Spleen (tissue), 7 donors: Measurements from ENCODE around the gene RBMS1.

ENCODE experiments used
- POLR2AphosphoS5 ChIP-seq, 3 donors: sonication (generic); formaldehyde crosslinking; IDR thresholded peaks; one replicate each; pipeline ENCODE4 v1.5.1; 2017; ENCODE audit warnings: antibody characterized with exemption in 3 of 3
- TF ChIP-seq, protein P1 (sequence below), 11 experiments: fragments of 200-600 bp in 7 of 11; fragments of 450-650 bp in 4 of 11; sonication (generic) in 4 of 11; IDR thresholded peaks in 8 of 11; conservative IDR thresholded peaks in 3 of 11; 1 replicate in 7 of 11; 2 replicates in 4 of 11; pipeline versions ENCODE4 v1.4.0 to v1.8.0; 2016 to 2021; ENCODE audit warnings: antibody characterized with exemption in 11 of 11, inconsistent platforms in 4 of 11, mild to moderate bottlenecking in 1 of 11
- donor health status: DM: no; HTN: no; CAD: no; lungs with moderate emphysema.
- donor health status: DM: no; HTN: no; CAD: no.
- donor health status: DM: no; HTN: no; CAD: no.

GRCh38 chr2:160226367-160226766 lies 267.2 kb downstream of the RBMS1 start:
- TF ChIP-seq, protein P1, sequence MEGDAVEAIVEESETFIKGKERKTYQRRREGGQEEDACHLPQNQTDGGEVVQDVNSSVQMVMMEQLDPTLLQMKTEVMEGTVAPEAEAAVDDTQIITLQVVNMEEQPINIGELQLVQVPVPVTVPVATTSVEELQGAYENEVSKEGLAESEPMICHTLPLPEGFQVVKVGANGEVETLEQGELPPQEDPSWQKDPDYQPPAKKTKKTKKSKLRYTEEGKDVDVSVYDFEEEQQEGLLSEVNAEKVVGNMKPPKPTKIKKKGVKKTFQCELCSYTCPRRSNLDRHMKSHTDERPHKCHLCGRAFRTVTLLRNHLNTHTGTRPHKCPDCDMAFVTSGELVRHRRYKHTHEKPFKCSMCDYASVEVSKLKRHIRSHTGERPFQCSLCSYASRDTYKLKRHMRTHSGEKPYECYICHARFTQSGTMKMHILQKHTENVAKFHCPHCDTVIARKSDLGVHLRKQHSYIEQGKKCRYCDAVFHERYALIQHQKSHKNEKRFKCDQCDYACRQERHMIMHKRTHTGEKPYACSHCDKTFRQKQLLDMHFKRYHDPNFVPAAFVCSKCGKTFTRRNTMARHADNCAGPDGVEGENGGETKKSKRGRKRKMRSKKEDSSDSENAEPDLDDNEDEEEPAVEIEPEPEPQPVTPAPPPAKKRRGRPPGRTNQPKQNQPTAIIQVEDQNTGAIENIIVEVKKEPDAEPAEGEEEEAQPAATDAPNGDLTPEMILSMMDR (IDR thresholded peaks at IDR 0.05 in 8 of 11, conservative IDR thresholded peaks at IDR 0.05 in 3 of 11) = no peak
- no peak for TF ChIP-seq POLR2AphosphoS5 (IDR thresholded peaks at IDR 0.05)
